Activated CD4-positive, alpha-beta T cell treated with anti-CD3 and anti-CD28 coated beads, Interleukin-2, amount 10 ng/mL, durations not matched to agents 24 days and 14 days (primary cell): Measurements from ENCODE around the gene SLC66A3. TPM values are rescaled to one million over a fixed set of nuclear protein-coding genes. Genes with fewer than 3 reads are reported as not detected.

ENCODE experiments used
- DNase-seq: peaks from one replicate; pipeline ENCODE4 v3.0.0; 2022
- H3K27ac Mint-ChIP-seq: one replicate; pipeline ENCODE4 v1.8.0; 2022; ENCODE audit warnings: mild to moderate bottlenecking, mixed read lengths
- H3K27me3 Mint-ChIP-seq: one replicate; pipeline ENCODE4 v1.8.0; 2022; ENCODE audit warnings: mixed read lengths
- H3K36me3 Mint-ChIP-seq: one replicate; pipeline ENCODE4 v1.8.0; 2022; ENCODE audit warnings: low read depth, mild to moderate bottlenecking, mixed read lengths
- H3K4me1 Mint-ChIP-seq: one replicate; pipeline ENCODE4 v1.8.0; 2021; ENCODE audit warnings: mixed read lengths
- H3K4me3 Mint-ChIP-seq: one replicate; pipeline ENCODE4 v1.8.0; 2022; ENCODE audit warnings: mild to moderate bottlenecking, moderate library complexity, mixed read lengths
- H3K9me3 Mint-ChIP-seq: one replicate; pipeline ENCODE4 v1.8.0; 2021; ENCODE audit warnings: mixed read lengths
- intact Hi-C: fragments of 100-400 bp; cut with micrococcal nuclease; formaldehyde crosslinking; loops from one replicate; pipeline ENCODE4 v1.15.1; 2023
- total RNA-seq: library from RNA; stranded (reverse); gene quantifications from 2 replicates; pipeline ENCODE4 v1.2.3, GENCODE V29; 2022

Gene SLC66A3
- total RNA-seq = 7.6 and 10.4 TPM in 2 replicates

DNA sequence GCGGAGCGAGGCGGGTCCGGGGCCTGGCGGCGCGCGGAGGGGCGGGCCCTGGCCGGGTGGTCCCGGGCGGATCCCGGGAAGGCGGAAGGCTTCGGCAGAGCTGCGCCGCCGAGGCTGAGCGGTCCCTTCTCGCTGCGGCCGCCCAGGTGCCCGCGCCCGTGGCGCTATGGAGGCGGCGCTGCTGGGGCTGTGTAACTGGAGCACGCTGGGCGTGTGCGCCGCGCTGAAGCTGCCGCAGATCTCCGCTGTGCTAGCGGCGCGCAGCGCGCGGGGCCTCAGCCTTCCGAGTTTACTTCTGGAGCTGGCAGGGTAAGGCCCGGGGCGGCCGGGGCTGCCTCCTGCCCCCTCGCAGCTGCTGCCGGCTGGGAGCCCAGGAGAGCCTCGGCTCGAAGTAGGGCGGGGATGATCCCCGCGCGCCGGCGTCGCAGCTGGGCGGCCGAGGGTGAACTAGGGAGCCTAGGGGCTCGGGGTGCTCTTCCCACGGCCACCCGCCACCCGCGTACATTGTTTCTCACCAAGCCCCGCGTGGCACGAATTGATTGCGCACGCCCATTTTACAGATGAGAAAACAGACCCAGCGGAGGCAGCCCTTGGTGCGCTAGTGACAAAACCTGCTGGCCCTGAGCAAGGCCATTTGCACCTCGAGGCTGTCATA is at the start of gene SLC66A3:
Gene SLC66A3, plus strand, starts transcription at position 87 of the 655 bp plus-strand sequence. Its CDS starts 80 bp downstream, at position 167.
- no peaks in the 10 kb centered on the region for H3K9me3 Mint-ChIP-seq
- intact Hi-C loops = loop anchor here (1.0 kb wide), 4 partner anchors 23 to 429 kb away; partner anchors contain the start of genes E2F6 and ROCK2
- H3K36me3 Mint-ChIP-seq = no peaks in the 10 kb centered on the region
- H3K4me3 Mint-ChIP-seq = peak within 1 kb of the TSS; percentile 86
- H3K27ac Mint-ChIP-seq = peak within 1 kb of the TSS; percentile 88
- peaks cover 8% of the 10 kb centered on the region for H3K4me1 Mint-ChIP-seq
- DNase-seq = no peak
- peaks cover 8% of the 10 kb centered on the region for H3K27me3 Mint-ChIP-seq

DNA sequence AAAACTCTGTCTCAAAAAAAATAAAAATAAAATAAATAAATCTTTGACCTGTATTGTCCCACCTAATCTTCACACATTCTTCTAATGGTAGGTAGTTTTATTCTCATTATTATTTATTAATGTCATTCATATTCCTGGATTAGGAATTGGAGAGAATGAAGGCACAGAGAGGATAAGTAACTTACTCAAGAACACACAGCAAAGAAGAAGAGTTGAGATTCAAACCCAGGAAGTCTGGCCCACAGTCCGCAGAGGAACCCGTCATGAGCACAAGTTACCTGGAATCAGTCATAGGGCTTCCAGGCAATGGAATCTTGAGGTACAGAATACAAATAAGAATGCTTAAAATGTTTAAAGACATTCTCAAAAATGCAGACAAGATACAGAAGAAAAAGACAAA is 46.3 kb upstream of the SLC66A3 start:
- Mint-ChIP-seq H3K27me3 (peaks cover 4% of the 10 kb centered on the region), H3K27ac (no peak overlapping the region), H3K9me3 (no peaks in the 10 kb centered on the region), H3K4me3 (no peak overlapping the region), H3K36me3 (peaks cover 2% of the 10 kb centered on the region), H3K4me1 (peaks cover 15% of the 10 kb centered on the region)
- intact Hi-C loops = no loop called here
- no peak for DNase-seq

DNA sequence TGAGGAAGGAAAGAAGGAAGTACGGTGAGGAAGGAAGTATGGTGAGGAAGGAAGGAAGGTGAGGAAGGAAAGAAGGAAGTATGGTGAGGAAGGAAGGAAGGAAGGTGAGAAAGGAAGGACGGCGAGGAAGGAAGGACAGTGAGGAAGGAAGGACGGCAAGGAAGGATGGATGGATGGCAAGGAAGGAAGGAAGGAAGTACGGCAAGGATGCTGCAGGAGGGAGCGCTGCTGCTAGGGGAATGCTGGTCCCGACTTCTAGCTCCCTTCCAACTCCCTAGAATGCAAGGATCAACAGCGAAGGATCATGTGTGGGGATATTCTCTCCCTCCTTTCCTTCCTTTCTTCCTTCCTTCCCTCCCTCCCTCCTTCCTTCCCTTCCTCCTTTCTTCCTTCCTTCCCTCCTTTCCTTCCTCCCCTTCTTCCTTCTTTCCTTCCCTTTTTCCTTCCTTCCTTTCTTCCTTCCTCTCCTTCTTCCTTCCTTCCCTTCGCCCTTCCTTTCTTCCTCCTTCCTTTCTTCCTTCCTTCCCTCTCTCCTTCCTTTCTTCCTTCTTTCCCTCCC is 42.3 kb upstream of the SLC66A3 start:
- no peak for DNase-seq
- Mint-ChIP-seq H3K4me1 (no peaks in the 10 kb centered on the region), H3K27me3 (peaks cover 8% of the 10 kb centered on the region), H3K4me3 (no peak overlapping the region), H3K36me3 (peaks cover 2% of the 10 kb centered on the region), H3K27ac (no peak overlapping the region), H3K9me3 (no peaks in the 10 kb centered on the region)
- intact Hi-C loops = no loop called here

DNA sequence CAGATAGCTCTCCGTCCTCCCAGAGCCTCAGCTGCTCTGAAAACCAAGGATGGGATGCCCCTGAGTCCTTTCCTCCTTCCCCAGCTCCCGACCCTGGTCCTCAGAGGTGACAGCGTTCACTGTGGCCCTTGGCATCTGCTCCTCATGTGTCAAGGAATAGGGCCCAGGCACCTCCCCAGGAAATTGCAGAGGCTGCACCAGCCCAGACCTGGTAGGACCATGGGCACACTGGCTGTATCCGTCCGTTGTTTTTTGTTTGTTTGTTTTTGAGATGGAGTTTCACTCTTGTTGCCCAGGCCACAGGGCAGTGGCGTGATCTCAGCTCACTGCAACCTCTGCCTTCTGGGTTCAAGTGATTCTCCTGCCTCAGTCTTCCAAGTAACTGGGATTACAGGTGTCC is 37.5 kb upstream of the SLC66A3 start:
- Mint-ChIP-seq H3K36me3 (no peaks in the 10 kb centered on the region), H3K27me3 (peaks cover 6% of the 10 kb centered on the region)

DNA sequence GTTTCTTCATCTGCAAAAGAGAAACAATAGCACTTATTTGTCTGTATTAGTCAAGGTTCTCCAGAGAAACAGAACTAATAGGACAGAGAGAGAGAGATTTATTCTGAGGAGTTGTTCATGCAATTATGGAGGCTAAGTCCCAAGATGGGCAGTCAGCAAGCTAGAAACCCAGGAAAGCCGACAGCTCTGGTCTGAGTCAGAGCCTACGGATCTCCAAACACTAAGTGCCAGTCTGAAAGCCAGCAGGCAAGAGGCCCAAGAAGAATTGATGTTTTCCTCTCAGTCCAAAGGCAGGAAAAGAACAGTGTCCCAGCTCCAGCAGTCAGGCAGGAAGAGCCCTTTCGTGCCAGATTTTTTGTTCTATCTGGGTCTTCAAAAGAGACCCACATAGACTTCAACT is 36.5 kb upstream of the SLC66A3 start:
- Mint-ChIP-seq H3K36me3 (no peaks in the 10 kb centered on the region), H3K27ac (no peak overlapping the region), H3K4me1 (no peaks in the 10 kb centered on the region), H3K9me3 (no peaks in the 10 kb centered on the region), H3K4me3 (no peak overlapping the region), H3K27me3 (peaks cover 6% of the 10 kb centered on the region)
- no peak for DNase-seq
- intact Hi-C loops = no loop called here

More for the DNA sequence above, 37.5 kb upstream of the SLC66A3 start:
- Mint-ChIP-seq H3K9me3 (no peaks in the 10 kb centered on the region), H3K4me1 (no peaks in the 10 kb centered on the region), H3K27ac (no peak overlapping the region), H3K4me3 (no peak overlapping the region)
- DNase-seq = no peak
- intact Hi-C loops = no loop called here

DNA sequence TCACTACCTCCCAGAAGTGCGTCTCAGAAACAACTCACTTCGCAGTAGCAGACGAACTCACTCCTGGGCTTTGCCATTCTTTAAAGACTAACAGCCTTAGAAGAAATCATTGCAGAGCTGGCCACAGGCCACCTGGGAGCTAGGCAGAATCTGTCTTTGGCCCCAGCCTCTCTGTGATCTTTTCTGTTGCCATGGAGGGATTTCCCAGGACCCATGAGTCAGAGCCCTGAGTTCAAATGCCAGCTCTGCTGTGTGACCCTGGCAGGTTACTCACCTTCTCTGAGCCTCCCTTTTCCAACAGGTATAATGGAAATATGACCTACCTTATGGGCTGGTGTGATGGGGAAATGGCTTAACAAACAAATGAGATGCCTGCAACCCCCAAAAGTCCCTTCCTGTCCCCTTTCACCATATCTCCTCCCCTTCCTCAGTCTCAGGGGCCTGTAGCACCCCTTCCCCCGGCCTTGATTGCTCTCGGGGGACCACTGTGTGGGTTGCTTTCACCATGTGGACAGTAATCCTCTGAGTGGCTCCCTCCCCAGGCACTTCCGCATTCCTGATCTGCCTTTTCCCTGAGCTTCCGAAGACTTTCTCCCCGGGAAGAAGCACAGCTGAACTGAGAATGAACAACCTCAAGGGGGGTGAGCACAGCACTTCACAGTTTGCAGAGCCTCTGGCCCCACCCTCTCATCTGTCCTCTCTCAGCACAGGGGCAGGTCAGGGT is 34.0 kb upstream of the SLC66A3 start:
- Mint-ChIP-seq H3K9me3 (no peaks in the 10 kb centered on the region), H3K4me1 (peaks cover 4% of the 10 kb centered on the region), H3K4me3 (no peak overlapping the region), H3K36me3 (no peaks in the 10 kb centered on the region), H3K27me3 (peaks cover 5% of the 10 kb centered on the region), H3K27ac (no peak overlapping the region)
- intact Hi-C loops = no loop called here
- no peak for DNase-seq

DNA sequence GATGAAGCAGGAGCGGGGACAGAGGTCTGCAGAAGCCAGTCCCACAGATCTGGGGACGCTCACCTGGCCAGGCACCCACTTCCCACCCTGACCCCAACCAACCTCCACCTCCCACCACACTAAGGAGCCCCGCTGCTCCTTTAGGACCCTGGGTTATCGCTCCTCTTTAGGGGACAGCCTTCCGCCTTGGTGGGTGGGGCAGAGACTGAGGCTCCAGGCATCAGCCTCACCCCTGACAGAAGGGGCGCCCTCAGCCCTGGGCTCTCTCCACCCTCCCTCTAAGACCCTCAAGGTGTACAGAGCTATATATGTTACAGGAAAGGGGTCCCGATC is 33.5 kb upstream of the SLC66A3 start:
- no peaks in the 10 kb centered on the region for H3K36me3 Mint-ChIP-seq
- peaks cover 5% of the 10 kb centered on the region for H3K27me3 Mint-ChIP-seq
- no peak overlapping the region for H3K4me3 Mint-ChIP-seq
- intact Hi-C loops = no loop called here
- H3K9me3 Mint-ChIP-seq = no peaks in the 10 kb centered on the region
- peaks cover 4% of the 10 kb centered on the region for H3K4me1 Mint-ChIP-seq
- DNase-seq = no peak
- no peak overlapping the region for H3K27ac Mint-ChIP-seq

DNA sequence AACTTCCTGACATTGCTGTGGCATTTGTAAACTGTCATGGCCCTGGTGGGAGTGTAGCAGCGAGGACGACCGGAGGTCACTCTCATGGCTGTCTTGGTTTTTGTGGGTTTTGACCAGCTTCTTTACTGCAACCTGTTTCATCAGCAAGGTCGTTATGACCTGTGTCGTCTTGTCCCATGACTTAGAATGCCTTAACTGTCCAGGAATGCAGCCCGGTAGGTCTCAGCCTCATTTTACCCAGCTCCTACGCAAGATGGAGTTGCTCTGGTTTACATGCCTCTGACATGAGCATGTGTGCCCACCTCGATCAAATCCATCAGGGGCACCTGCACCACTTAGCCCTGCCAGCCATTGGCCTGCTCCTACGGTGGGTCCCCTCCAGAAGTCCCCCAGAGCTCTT is 32.9 kb upstream of the SLC66A3 start:
- Mint-ChIP-seq H3K27ac (no peak overlapping the region), H3K27me3 (peaks cover 4% of the 10 kb centered on the region), H3K4me3 (no peak overlapping the region), H3K36me3 (no peaks in the 10 kb centered on the region), H3K4me1 (peaks cover 4% of the 10 kb centered on the region), H3K9me3 (no peaks in the 10 kb centered on the region)
- intact Hi-C loops = no loop called here
- no peak for DNase-seq

DNA sequence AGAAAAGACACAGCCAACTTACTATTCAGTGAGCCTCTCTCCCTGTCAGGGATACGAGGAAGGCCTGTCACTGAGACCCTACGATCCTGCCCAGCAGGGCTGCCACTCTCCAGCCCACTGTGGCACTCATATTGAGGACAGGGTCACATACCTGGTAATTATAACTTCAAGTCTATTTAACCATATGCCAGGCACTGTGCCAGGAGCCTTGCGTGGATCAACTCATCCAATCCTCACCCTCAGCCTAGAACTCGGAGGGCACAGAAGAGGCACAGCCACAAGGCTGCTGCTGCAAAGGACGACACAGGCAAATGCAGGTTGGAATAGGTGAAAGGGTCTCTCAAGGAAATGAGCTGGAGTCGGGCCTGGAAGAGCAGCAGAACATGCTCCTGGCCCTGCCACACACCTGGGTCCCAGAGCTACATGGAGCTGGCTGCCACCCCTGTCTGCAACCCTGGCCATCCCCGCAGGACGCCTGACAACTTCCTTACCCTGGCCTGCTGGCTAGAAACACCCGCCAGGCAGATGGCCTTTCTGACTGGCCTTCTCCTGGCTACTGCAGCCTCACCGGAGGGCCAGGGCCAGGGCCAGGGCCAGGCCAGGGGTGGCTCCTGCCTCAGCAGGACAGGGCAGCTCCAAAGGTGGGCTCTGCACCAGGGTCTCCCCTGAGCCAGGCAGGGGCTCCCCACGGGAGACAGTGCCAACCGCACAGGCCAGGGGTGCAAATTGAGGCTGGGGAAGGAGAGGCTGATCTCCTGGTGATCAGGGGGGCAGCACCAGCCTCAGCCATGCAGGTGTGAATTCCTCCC is 32.1 kb upstream of the SLC66A3 start:
- intact Hi-C loops = no loop called here
- H3K4me3 Mint-ChIP-seq = no peak overlapping the region
- no peak for DNase-seq
- peaks cover 3% of the 10 kb centered on the region for H3K27me3 Mint-ChIP-seq
- H3K4me1 Mint-ChIP-seq = peaks cover 4% of the 10 kb centered on the region
- H3K36me3 Mint-ChIP-seq = no peaks in the 10 kb centered on the region
- no peaks in the 10 kb centered on the region for H3K9me3 Mint-ChIP-seq
- no peak overlapping the region for H3K27ac Mint-ChIP-seq

DNA sequence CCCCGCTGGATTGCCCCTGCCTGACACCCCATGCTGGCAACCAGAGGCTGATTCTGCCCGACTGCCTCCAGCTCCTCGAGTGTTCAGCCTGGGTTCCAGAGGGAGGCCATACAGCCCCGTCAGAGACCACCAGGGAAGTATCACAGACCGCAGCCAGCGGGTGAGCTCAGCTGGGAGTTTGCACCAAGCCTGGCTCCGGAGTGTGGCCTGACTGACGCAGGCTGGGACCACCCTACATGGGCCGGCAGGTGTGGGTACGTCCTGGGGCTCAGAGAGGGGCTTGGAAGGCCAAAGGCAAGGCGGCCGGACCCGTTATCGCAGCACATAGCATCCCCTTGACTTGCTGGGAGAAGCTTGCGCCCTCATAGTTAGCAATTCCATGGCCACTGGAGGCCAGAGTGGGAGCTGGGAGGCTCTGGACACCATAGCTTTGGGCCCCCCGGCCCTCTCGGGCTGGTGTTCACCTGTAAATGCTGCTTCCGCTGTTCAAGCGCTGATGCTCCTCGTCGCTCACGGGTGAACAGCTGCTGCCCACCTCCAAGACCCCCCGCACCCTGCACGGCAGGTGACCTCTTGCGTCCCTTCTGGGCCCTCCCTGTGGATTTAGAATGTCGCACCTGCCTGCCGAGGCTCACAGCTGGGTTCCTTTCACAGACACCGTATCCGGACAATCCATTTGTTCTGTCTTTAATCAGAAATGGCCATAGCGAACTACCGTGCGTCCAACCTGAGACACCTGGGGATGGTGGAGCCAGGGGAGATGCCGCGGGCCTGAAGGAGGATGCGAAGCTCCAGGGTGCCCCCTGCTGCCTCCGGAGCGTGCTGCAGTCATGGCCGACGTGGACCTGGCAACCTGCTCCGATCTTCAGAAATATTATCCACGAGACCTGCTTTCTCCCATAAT is 31.2 kb upstream of the SLC66A3 start:
- peaks cover 4% of the 10 kb centered on the region for H3K4me1 Mint-ChIP-seq
- H3K27ac Mint-ChIP-seq = no peak overlapping the region
- H3K9me3 Mint-ChIP-seq = no peaks in the 10 kb centered on the region
- H3K27me3 Mint-ChIP-seq = peaks cover 3% of the 10 kb centered on the region
- H3K36me3 Mint-ChIP-seq = no peaks in the 10 kb centered on the region
- peak; percentile 90 for DNase-seq
- intact Hi-C loops = loop anchor here (1.0 kb wide), 1 partner anchor 292 kb away; no protein-coding TSS in a partner anchor
- no peak overlapping the region for H3K4me3 Mint-ChIP-seq

DNA sequence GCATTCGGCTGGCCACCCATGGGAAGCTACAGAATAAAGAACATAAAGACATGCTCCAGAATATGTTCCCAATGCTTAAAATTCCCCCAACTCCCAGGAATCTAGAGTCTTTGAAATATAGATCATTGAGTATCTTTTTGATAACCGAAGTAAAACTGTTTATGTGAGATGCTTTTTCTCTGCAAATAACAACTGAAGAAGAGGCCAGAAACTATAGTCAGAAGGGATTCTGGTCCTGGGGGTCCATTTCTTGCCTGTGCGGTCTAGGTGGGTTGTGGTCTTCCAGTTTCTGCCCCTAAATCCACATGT is 30.6 kb upstream of the SLC66A3 start:
- intact Hi-C loops = loop anchor here (1.0 kb wide), 1 partner anchor 292 kb away; no protein-coding TSS in a partner anchor
- Mint-ChIP-seq H3K36me3 (no peaks in the 10 kb centered on the region), H3K4me1 (peaks cover 6% of the 10 kb centered on the region), H3K27ac (no peak overlapping the region), H3K9me3 (no peaks in the 10 kb centered on the region), H3K27me3 (peaks cover 3% of the 10 kb centered on the region), H3K4me3 (no peak overlapping the region)
- no peak for DNase-seq

DNA sequence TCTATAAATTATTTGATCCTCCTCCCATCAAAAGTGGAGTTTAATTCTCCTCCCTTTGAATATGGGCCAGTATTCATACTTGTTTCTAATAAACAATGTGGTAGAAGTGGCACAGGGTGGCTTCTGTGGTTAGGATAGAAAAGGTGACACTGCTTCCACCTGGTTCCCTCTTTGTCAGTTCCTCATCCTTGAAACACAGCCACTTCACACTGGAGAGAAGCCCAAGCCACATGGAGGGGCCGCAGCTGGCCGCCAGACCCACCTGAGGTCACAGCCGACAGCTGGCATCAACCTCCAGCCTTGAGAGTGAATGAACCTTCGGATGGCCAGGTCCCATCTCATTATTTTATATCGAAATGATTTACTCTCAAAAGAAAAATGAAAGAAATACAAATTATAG is 27.5 kb upstream of the SLC66A3 start:
- H3K4me1 Mint-ChIP-seq = peaks cover 13% of the 10 kb centered on the region
- H3K36me3 Mint-ChIP-seq = no peaks in the 10 kb centered on the region
- no peak overlapping the region for H3K27ac Mint-ChIP-seq
- no peak overlapping the region for H3K4me3 Mint-ChIP-seq
- DNase-seq = no peak
- H3K27me3 Mint-ChIP-seq = peaks cover 3% of the 10 kb centered on the region
- intact Hi-C loops = no loop called here
- no peaks in the 10 kb centered on the region for H3K9me3 Mint-ChIP-seq

DNA sequence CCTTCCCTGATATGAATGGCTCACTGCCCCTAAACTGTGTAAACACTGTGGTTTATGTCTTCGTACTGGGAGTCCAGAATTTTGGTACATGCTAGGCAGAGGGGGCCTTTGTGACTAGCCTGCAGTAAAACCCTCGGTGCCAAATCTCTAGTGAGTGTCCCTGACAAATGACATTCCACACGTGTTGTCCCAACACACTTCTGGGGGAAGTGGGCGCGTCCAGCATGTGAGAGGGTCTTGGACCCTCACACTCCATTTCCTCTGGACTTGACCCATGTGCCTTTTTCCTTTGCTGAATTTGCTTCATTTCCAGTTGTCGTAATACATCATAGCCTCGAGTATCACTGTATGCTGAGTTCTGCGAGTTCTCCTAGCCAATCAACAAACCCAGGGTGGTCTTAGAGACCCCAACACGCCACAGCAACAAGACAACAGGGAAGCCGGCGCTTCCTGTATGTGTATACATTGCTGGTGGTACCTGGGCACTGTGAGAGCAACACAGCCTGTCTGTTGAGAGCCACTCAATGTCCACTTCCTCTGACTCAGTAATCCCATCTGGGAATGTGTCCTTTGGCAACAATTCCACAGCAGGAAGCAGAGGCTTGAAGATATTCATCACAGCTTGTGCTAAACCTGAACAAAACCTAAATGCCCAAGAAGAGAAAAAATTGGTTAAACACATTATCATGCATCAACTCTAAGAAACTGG is 26.9 kb upstream of the SLC66A3 start:
- Mint-ChIP-seq H3K9me3 (no peaks in the 10 kb centered on the region), H3K4me3 (no peak overlapping the region), H3K27me3 (peaks cover 3% of the 10 kb centered on the region), H3K36me3 (no peaks in the 10 kb centered on the region), H3K4me1 (peaks cover 16% of the 10 kb centered on the region), H3K27ac (no peak overlapping the region)
- intact Hi-C loops = no loop called here
- DNase-seq = no peak
